Stimulated activated CD8-positive, alpha-beta memory T cell treated with anti-CD3 and anti-CD28 coated beads, Interleukin-4, amount 100 ng/mL, for 1 hour (primary cell): ENCODE measurements around the gene FMOD.
A peak's percentile ranks its signal among the peaks of the same experiment; 100 is the strongest.
"Not testable (repeated sequence)": the region's sequence is repeated elsewhere in the genome, so short reads cannot be mapped to it uniquely, and the experiment has no call there.

Source experiments
- DNase-seq, 2 donors: peaks; one replicate each; pipeline ENCODE4 v3.0.0-alpha.2; 2020; ENCODE audit warnings: low read depth in 2 of 2, low spot score in 1 of 2

FMOD gene

DNA sequence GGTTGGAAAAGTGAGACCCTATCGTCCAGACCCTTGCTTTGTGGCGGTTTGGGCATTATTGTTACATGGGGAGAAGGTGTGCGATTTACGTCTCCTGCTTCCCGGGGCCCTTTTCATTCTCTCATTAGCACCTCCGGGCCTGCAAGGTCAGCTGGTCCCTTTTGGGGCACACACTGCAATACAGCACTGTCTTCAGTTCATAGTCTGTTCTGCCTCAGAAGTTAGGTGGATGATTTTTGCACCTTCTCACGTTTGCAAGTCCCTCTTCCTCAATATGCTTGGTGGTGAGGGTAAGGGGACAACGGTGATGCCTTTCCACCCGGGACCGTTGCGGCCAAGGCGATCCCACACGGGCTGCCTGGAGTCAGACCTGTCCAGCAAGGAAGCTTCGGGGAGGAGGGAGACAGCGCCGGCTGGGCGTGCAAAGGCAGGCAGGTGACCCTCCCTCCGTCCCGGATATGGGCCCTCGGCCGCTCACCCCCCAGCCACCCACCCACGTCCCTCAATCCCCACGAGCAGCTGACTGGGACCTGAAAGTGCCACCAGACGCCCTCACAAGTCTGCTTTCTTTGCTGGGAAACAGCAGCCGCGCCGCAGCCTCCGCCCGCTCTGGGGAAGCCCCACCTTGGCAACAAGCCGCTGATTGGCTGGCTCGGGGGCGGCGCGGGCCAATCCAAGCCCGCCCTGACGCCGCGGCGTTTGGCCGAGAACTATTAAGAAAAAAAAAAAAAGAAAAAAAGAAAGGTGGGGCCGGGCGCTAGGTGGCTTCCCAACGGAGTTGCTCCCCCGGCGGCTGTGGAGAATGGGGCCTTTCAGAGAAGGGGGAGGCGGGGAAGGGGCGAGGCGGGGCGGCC lies 23.9 kb downstream of the FMOD start:
- DNase-seq: peak; percentile 77 to 91

DNA sequence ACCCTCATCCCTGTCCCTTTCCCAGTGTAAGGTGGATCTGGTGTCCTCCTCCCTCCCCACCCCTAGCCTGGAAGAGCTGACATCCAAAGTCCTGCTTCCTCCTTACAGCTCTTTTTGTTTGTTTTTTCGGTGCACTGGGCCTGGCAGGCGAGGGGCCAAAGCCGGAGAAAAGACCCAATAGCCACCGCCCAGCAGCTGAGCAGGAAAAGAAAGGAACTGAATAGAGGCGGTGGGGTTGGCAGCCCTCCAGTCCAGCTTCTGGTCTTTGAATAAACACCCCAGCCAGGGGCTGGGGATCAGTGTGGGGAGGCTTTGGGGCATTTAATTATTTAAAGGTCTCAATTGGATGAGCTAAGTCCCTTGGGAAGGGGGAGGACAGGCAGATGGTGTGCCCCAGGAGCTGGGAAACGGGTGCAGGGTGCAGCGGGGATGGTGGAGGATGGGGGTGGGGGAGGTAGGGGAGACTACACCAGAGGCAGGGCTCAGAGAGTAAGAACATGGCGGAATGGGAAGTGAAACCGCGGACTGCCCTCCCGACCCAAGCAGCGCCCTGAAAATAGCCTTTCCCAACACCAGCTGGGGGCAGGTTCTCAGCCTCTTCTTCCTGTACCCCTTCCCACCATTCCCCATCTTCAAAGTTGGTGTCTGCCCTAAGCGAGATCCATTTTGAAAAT lies 25.4 kb downstream of the FMOD start:
- DNase-seq: no peak

DNA sequence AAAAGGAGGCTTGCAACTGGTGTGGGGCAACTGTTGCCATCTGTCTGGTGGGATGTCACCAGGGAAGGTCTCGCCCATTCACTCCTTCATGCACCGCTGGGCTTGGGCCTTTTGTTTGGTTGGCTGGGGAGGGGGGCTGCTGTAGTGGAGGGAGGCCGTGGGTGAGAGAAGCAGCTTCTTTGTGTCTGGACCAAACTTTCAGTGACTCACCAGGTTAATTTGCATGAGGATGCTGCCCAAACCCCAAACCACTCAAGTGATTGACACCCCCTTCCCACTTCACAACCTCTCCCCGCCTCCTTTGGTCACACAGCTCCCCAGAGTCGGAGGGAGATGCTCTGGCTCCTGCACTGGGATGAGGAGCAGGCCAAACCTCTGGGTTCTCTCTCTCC lies 25.9 kb downstream of the FMOD start:
- DNase-seq: no peak

DNA sequence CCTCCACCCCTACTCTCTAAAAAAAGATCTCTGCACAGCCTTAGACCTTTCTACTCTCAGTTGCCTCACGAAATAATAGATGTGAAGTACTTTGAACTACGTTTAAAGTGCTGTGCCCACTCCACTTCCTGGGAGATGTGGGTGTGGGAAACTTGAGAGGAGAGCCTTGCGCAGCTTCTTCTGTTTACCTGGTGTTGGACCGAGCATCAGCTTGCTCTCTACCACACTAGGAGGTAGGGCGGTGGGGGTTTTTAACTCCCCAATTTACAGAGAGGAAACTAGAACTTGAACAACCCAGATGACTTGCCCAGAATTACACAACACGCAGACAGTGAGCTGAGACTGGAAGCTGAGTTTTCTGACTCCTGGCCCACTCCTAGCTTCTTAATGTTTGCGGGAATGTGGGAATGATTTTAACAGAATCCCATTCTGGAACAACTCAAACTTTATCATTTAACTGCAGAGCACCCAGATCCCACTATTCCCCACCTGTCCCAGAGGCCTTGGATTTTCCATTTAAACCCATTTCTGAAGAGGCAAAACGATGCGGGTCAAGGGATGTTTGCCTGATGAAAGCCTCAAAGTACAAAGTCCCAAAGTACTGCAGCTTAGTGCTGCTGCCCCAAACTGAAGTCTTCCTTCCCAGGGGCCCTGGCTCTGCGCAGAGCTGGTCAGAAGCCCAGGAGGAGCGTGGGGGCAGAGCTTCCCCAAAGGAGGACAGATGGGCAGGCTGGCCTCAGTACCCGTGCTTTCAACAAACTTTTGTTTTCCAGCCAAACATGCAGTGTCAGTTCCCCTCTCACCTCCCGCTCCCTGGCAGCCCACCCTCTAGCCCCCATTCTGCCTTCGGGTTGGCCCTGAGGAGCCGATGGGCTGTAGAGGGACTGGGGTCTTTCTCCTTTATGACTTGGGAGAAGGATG lies 26.6 kb downstream of the FMOD start:
- no peak for DNase-seq

DNA sequence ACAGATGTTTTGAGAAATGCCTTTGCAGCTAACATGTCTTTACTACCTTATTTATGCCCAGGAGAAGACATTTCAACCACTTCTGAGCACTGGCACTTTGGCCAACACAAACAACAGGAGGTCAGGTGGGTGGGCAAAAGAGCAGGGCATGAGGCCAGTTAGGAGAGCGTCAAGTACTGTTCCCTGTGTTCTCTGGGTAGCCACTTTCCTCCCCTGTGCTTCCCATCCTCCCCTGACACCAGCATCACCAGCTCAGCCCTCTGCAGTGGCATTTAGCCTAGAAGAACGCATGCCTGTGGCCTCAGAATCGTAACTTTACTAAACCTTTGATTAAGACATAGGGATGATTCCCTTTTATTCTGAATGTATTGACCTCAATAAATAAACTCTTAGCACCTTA lies 27.3 kb downstream of the FMOD start:
- no peak for DNase-seq

DNA sequence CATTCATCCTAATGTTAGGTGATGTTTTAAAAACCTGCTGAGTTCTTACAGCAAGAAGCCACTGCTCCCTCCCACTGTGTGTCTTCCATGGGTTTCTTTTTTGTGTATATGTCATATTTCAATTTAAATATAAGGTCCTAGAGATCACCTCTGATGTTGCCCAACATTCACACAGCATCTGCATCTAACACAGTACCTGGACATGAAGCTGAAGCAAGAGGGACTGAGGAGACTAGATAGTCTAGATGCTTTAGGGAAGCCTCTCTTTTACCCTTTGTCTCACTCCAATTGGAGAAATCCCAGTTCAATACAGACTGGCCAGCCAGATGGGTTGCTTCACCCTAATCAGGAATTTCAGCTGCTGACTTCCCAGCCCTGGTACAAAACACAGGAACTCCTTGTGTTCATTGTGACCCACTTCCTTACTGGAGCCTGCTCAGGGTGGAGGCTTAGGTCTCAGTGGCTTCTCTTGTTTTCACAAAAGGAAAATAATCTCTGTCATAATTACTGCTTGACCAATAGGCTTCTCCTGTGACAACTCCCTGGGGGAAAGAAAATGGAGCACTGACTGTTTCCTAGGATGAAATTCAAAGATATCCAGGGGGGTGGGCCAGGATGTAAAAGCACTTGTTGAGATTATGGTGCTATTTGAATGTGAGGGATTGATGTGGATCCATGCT lies 28.3 kb downstream of the FMOD start:
- no peak for DNase-seq

DNA sequence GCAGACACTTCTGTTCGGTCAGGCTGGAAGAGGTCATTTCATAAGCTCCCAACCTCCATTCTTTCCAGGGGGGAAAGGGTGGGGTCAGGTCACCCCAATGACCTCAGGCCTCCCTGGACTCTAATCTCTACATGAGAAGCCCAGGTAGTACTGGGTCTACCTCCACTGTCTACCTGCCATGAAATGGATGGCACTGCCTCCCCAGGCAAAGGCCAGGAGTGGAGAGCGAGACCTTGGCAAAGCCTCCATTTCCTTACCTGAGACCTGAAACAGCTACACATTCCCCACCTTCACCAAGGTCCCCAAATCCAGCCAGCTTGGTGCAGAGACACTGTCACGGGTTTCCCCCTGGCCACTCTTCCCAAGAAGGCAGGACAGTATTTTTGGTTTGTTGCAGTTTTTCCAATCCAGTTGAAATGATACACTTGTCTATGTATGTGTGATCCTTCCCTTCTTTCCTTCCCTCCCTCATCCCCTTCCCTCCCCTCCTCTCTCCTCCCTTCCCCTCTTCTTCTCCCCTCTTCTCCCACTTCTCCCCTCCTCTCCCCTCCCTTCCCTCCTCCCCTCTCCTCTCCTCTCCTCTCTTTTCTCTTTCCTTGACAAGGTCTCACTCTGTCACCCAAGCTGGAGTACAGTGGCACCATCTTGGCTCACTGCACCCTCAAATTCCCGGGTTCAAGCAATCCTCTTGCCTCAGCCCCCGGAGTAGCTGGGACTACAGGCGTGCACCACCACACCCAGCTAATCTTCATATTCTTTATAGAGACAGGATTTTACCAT lies 29.5 kb downstream of the FMOD start:
- DNase-seq: no peak

DNA sequence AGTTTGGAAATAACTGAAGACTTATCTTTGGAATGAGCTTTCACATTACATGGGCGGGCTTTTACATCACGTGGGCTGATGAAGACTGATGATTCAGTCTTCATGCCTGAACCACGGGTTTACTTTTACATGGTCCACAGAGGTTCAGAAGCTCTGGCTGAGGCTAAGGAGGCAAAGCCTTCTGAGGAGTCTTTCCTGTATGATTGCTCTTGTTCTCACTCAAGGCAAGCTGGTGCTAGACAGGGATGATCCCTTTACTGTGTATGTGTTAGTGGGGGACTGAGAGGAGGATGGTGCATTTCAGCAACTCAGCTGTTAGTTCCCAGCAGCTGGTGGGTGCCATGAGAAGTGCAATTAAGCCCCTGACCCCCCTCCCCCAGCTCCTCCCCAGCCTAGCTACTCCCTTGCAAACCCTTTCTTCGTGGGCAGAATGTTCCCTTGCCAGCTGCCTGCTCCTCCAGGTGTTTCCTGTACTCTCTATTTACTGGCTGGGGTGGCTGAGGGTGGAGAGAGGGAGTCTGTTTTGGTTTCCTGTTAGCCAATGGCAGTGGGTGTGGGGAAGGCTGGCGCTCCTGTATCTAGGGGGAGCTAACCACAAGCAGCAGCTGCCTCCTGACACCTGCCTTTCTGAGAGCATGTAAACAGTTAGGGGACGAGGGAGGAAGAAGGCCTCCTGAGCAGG lies 30.2 kb downstream of the FMOD start:
- DNase-seq: no peak

DNA sequence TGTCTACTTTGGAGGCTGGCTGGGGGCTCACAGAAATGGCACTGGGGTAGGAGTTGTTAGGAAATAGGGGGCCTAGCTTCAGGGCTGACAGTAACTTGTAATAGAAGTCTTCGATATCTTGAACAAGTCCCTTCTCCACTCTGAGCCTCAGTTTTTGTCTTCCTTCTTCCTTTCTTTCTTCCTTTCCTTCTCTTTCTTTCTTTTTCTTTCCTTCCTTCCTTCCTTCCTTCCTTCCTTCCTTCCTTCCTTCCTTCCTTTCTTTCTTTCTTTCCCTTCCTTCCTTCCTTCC lies 32.7 kb downstream of the FMOD start:
- DNase-seq: no peak

DNA sequence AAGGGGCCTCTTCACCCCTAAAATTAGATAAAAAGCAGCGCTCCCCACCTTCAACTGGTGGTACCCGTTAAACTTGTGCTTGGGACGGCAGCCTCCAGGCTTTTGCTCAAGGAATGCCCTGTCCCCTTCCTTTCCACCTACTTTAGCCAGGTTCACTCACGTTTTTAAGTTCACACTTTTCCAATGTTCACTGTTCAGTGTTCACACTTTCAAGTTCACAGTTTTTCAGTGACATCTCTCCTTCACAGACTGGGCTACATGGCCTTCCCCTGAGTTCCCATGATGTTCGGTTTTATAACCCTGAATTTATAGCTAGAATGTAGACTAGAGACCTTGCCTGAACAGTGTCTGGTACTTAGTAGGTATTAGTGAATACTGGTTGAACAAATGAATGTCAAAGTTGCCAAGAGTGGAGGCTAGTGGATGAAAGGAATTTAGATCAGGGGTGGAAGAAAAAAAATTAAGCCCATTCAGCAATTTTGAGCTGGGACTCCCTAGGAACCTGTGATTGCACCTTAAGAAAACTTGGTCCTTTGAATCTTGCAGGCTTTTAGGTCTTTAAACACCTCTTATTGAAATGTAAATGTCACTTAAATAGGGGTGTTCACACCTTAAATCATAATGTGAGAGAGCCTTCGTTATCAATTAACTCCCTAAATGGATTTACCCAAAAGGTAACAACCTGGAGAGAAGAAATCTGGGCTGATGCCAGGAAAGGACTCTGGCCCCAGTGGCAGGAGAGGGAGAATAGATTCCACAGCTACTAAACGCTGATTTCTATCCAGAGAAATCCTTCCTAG lies 33.3 kb downstream of the FMOD start:
- DNase-seq: no peak

DNA sequence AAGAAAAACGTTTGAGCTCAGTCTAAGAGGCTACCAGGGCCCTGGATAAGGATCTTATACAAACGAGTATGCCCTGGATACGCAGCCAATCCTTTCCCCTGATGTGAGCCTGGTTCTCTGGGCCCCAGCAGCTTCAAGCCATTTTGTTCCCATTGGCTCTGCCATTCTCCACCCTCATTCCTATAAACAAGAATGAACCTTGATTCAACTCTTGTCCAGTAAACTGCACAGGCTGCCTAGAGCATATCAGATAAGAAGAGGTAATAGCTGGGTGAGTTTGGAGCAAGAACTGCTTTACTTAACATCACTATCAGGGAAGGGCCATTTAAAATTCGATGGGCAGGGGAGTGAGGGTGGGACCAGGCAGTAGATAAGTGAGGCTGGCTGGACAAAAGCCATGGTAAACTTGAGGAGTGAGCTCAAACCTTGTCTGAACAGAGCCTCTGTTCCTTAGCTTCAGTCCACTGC lies 34.3 kb downstream of the FMOD start:
- DNase-seq: no peak

DNA sequence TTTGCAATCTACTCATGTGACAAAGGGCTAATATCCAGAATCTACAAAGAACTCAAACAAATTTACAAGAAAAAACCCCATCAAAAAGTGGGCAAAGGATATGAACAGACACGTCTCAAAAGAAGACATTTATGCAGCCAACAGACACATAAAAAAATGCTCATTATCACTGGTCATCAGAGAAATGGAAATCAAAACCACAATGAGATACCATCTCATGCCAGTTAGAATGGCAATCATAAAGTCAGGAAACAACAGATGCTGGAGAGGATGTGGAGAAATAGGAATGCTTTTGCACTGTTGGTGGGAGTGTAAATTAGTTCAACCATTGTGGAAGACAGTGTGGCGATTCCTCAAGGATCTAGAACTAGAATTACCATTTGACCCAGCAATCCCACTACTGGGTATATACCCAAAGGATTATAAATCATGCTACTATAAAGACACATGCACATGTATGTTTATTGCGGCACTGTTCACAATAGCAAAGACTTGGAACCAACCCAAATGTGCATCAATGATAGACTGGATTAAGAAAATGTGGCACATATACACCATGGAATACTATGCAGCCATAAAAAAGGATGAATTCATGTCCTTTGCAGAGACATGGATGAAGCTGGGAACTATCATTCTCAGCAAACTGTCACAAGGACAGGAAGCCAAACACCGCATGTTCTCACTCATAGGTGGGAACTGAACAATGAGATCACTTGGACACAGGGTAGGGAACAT lies 36.7 kb downstream of the FMOD start:
- not testable (repeated sequence) for DNase-seq

DNA sequence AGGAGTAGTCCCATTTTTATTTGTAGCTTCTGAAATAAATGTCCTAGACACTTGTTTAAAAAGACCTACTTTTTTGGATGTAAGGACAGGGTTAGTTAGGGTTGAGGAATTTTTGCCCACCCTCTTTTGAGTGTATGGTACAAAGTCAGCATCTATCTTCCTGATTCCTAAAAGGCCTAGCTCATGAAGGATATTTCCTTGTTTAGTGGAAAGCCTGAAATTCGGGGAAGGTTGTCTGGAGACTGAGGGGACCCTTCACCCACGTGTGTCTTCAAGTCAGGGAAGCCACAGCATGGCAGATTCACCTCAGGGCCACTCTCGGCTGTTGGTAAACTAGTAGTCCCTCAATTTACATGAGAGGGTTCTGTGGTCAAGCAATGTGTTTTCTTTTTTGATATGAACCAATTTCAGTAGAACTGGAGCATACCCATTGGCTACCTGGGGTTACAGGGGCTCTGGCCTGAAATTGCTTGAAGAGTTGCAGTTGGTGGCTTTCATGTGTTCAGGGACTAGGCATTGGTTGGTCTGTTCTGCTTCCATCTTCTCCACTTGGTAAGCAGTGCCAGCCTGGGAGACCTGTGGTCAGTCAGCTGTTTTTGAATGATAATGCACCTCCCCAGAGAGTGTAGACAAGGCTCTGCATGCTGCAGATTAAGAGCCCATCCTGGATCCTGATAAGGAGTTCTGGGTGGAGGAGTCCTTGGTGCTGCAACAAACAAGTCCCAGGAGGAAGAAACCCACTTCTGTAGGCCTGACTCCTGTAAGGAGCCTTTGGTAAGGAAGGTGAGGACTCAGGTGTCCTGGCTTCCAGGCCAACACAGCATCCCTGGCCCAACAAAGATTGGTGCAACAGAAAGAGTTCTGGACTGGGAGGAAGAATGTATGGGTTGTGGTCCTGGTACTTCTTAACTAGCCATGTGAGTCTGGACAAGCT lies 39.3 kb downstream of the FMOD start:
- DNase-seq: no peak

DNA sequence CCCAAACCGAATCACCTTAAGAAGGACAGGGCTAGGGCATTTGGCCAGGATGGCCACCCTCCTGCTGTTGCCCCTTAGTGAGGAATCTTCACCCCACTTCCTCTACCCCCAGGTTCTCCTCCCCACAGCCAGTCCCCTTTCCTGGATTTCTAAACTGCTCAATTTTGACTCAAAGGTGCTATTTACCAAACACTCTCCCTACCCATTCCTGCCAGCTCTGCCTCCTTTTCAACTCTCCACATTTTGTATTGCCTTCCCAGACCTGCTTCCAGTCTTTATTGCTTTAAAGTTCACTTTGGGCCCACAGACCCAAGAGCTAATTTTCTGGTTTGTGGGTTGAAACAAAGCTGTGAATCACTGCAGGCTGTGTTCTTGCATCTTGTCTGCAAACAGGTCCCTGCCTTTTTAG lies 42.0 kb downstream of the FMOD start:
- no peak for DNase-seq

DNA sequence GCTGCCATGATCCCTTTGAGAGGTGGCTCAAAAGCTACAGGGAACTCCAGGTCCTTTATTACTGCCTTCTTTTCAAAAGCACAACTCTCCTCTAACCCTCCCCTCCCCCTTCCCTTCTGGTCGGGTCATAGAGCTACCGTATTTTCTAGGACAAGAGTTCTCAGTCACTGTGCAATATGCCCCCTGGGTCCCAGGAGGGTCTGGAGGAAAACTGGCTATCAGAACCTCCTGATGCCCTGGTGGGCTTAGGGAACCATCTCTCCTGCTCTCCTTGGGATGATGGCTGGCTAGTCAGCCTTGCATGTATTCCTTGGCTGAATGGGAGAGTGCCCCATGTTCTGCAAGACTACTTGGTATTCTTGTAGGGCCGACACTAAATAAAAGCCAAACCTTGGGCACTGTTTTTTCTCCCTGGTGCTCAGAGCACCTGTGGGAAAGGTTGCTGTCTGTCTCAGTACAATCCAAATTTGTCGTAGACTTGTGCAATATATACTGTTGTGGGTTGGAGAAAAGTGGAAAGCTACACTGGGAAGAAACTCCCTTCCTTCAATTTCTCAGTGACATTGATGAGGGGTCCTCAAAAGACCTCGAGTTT lies 42.5 kb downstream of the FMOD start:
- DNase-seq: no peak

DNA sequence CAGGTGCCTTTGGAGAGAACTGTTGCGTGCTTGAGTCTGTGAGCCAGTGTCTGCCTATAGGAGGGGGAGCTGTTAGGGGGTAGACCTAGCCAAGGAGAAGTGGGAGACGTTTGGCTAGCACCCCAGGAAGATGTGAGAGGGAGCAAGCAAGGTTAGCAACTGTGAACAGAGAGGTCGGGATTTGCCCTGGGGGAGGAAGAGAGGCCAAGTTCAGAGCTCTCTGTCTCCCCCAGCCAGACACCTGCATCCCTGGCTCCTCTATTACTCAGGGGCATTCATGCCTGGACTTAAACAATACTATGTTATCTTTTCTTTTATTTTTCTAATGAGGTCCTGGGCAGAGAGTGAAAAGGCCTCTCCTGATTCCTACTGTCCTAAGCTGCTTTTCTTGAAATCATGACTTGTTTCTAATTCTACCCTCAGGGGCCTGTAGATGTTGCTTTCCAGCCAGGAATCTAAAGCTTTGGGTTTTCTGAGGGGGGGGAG lies 43.2 kb downstream of the FMOD start:
- no peak for DNase-seq
